Measurements from ENCODE around the gene USP15.
"Not testable (repeated sequence)": the region's sequence is repeated elsewhere in the genome, so short reads cannot be mapped to it uniquely, and the experiment has no call there.

USP15 gene

GRCh38 chr12:62463252-62463651 lies 203.0 kb downstream of the USP15 start:
- DNase-seq: not testable (repeated sequence)

Measured in cortex of kidney (tissue), 1 donor.